Activated CD4-positive, alpha-beta T cell treated with anti-CD3 and anti-CD28 coated beads, Interleukin-2, Interleukin-6, amounts not matched to agents 100 ng/mL and 50 ng/mL, durations not matched to agents 16 hours and 8 hours (primary cell): Measurements from ENCODE around the gene PDE3A.

Source experiments
- DNase-seq: peaks from one replicate; pipeline ENCODE4 v3.0.0-alpha.2; 2020

Gene PDE3A

GRCh38 chr12:20463913-20464524 lies 95.7 kb downstream of the PDE3A start:
- DNase-seq: peak; percentile 10

- DNase-seq: no peak
Observed at GRCh38 chr12:20469300-20469699, 101.0 kb downstream of the PDE3A start.

- DNase-seq: no peak
Observed at GRCh38 chr12:20469756-20470155, 101.4 kb downstream of the PDE3A start.

- no peak for DNase-seq
Observed at GRCh38 chr12:20472102-20472782, 103.9 kb downstream of the PDE3A start.

GRCh38 chr12:20473133-20473532 lies 104.8 kb downstream of the PDE3A start:
- no peak for DNase-seq

GRCh38 chr12:20474016-20474415 lies 105.7 kb downstream of the PDE3A start:
- DNase-seq: no peak

GRCh38 chr12:20474443-20474842 lies 106.1 kb downstream of the PDE3A start:
- DNase-seq: no peak

- no peak for DNase-seq
Observed at GRCh38 chr12:20475542-20475941, 107.2 kb downstream of the PDE3A start.

GRCh38 chr12:20476551-20476950 lies 108.2 kb downstream of the PDE3A start:
- DNase-seq: no peak

GRCh38 chr12:20477255-20477654 lies 108.9 kb downstream of the PDE3A start:
- DNase-seq: no peak

- no peak for DNase-seq
Observed at GRCh38 chr12:20477672-20478071, 109.3 kb downstream of the PDE3A start.

GRCh38 chr12:20482491-20483054 lies 114.2 kb downstream of the PDE3A start:
- DNase-seq: no peak

- DNase-seq: no peak
Observed at GRCh38 chr12:20483776-20484175, 115.4 kb downstream of the PDE3A start.

GRCh38 chr12:20486233-20486632 lies 117.9 kb downstream of the PDE3A start:
- DNase-seq: no peak

- no peak for DNase-seq
Observed at GRCh38 chr12:20487519-20487918, 119.2 kb downstream of the PDE3A start.

GRCh38 chr12:20489645-20490044 lies 121.3 kb downstream of the PDE3A start:
- no peak for DNase-seq

GRCh38 chr12:20490213-20490612 lies 121.9 kb downstream of the PDE3A start:
- DNase-seq: no peak

GRCh38 chr12:20491290-20491689 lies 123.0 kb downstream of the PDE3A start:
- DNase-seq: no peak

GRCh38 chr12:20492251-20492760 lies 124.0 kb downstream of the PDE3A start:
- peak; percentile 50 for DNase-seq

GRCh38 chr12:20493934-20494333 lies 125.6 kb downstream of the PDE3A start:
- DNase-seq: no peak

- DNase-seq: no peak
Observed at GRCh38 chr12:20494851-20495250, 126.5 kb downstream of the PDE3A start.

GRCh38 chr12:20495997-20496396 lies 127.7 kb downstream of the PDE3A start:
- DNase-seq: no peak

GRCh38 chr12:20497707-20498106 lies 129.4 kb downstream of the PDE3A start:
- no peak for DNase-seq

- DNase-seq: no peak
Observed at GRCh38 chr12:20501958-20502357, 133.6 kb downstream of the PDE3A start.
